DMS 273 treated with DMSO at 0.1 percent for 48 hours (cell line): ENCODE results near the gene CTNNA3.

Experiments
- DNase-seq: peaks from one replicate; lab custom pipeline; 2025; lab: John Stamatoyannopoulos, UW

CTNNA3 gene

DNA sequence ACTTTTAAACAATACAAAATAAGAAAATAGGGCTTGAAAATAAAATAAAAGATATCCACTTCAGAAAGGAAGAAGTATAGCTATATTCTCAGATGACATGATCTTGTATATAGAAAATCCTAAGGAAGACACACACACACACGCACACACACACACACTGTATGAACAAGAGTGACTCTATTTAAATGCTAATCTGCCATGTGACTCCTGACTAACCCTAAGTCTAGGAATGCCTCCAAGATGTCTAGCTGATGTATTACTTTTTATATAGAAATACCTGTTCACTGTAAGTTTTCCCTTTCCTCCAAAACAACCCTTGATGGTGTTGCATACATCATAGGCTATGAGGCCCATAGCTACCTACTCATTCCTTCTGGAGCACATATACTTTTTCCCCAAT, 943.3 kb downstream of the CTNNA3 start:
- no peak for DNase-seq

DNA sequence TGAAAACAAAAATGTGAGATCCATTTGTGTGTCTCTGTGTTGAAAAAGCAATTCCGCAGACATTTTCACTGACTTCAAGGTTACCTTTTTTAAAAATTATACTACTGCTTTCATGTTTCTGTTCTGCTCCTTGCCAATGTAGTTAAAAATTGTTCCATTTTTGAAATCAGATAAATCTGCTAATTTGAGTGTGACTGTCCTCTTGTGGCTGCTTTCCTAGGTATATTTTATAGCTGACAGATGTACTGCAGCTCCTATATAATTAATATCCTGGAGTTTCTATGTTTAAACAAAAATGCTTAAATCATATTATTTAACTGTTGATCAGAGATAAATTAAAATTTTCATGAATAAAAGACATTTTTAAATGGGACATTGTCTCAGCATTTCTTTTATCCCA, 947.8 kb downstream of the CTNNA3 start:
- DNase-seq = no peak

DNA sequence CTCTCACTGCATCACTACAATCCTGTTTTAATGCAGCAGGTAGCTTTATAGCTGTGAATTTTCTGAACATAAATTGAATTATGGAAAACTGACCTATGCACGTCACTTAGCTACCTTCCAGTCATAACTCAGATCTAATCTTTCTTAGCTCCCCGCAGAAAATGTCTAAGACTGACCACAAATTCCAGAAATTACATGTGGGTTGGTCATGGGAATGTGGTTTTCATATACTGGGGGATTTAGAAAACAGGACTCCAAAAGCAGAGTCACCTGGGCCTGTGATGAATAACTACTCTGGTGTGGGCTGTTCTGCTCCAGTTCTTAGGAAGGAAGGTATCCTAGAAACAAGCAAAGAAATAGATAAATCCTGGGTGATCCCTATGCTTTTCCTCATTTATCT, 948.5 kb downstream of the CTNNA3 start:
- no peak for DNase-seq

- DNase-seq = no peak
Observed at GRCh38 chr10:66746711-66747110, 949.3 kb downstream of the CTNNA3 start.

GRCh38 chr10:66746246-66746645, 949.7 kb downstream of the CTNNA3 start:
- DNase-seq = no peak

DNA sequence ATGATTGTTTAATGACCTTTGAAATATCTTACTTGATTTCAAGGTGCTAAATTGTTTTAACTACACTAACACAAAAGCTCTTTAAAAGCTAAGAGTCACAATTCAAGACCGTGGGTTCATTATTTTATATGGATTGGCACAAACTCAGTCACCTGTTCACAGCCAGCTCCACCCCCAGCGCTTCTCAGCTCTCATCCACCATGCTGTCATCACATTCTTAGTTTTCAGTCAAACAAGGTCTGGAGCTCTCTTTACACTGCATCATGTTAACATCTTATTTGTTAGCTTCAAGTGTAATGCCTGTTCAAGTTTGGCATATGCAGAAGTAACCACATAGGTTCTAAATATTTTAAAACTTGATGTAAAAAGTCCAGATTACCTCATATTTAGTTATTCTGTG, 951.1 kb downstream of the CTNNA3 start:
- DNase-seq = no peak

DNA sequence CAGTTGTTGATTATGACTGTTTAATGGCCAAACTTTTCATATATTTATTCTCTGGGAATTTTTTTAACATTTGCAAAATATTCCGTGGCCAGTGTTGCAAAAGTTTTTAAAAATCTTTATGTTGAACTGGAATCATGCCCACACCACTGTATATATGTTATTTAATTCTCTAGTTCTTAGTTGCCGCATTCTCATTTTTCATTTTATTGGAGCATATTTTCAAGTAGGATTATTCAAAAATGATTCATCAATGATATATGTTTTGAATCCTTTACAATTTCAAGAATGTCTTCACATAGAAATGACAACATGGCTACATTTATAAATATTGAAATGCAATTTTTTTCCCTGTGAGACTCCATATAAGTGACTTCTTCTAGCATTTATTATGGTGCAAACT, 958.8 kb downstream of the CTNNA3 start:
- no peak for DNase-seq

- no peak for DNase-seq
Observed at GRCh38 chr10:66723608-66724400, 972.2 kb downstream of the CTNNA3 start.

DNA sequence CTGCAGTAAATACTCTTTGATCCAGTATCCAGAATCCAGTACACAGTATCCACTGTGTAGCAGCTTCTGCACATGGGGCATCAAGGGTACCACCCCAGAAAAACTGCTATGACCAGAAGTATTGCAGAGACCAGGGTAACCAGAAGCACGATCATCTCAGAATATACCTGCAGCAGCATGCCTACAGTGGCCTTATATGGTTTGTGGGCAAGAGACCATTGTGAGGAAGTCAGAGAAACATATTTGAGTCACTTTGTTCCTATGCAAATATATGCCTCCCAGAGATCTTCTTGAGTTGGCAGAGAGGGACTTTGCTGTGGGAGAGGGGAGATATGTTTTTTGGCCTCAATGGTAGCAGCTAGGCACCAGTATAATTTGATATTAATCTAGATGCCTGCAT, 976.5 kb downstream of the CTNNA3 start:
- no peak for DNase-seq

GRCh38 chr10:66717231-66717981, 978.6 kb downstream of the CTNNA3 start:
- DNase-seq = no peak

DNA sequence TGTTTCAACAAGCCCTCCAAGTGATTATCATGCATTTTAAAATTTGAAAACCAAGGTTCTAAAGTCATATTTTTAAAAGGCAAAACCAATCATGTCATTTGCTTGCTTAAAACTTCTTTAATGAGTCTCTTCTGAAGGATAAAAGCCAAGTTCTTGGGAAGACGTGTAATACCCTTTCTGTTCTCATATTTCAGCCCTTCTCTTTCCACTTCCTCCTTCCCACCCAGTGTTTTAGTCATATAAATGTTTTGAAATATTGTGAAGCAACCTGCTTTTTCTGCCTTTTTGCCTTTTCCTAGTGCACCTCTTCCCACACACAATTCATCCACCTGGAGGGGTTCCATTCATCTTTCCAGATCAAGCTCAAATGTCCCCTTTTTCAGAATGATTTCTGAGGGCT, 981.3 kb downstream of the CTNNA3 start:
- DNase-seq = no peak

DNA sequence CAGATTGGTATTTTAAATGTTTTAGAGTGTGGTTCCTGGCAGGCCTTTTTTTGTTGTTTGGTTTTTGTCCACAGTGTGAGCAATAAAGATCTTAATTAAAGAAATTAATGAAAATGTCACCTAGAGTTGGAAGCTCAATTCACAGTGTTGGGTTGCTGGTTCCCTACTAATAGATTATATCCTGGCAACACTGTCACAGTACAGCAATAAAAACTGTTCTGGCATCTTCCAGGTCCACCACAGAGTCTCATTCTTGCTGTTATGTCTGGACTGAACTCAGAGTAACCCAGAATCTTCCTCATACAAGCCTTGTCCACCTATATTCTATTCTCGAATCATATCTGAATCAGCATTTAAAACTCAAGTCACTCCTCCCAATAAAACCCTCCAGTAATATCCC, 982.6 kb downstream of the CTNNA3 start:
- DNase-seq = no peak

- no peak for DNase-seq
Observed at GRCh38 chr10:66698069-66698468, 997.9 kb downstream of the CTNNA3 start.

- DNase-seq = no peak
Observed at GRCh38 chr10:66695046-66695445, 1000.9 kb downstream of the CTNNA3 start.

- no peak for DNase-seq
Observed at GRCh38 chr10:66684581-66684980, 1011.4 kb downstream of the CTNNA3 start.

- DNase-seq = no peak
Observed at GRCh38 chr10:66680886-66681285, 1015.1 kb downstream of the CTNNA3 start.

GRCh38 chr10:66678521-66678920, 1017.5 kb downstream of the CTNNA3 start:
- DNase-seq = no peak

GRCh38 chr10:66673071-66673470, 1022.9 kb downstream of the CTNNA3 start:
- no peak for DNase-seq

DNA sequence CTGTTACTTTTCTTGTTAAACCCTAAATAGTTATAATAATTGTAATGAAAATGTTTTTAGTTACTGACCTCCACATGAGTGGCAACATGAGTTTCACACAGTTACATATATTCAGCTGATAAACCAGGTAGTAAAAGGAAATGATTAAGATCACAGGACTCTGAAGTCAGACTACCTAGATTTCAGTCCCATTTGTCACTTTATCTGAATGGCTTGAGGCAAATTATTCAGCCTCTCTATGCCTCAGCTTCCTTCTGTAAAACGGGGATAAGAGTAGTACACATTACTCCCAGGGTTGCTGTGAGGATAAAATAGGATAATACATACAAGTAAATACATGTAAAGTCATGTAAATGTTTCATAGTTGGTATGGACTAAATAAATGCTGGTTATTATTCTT, 1024.4 kb downstream of the CTNNA3 start:
- DNase-seq = no peak

- no peak for DNase-seq
Observed at GRCh38 chr10:66671064-66671463, 1024.9 kb downstream of the CTNNA3 start.

DNA sequence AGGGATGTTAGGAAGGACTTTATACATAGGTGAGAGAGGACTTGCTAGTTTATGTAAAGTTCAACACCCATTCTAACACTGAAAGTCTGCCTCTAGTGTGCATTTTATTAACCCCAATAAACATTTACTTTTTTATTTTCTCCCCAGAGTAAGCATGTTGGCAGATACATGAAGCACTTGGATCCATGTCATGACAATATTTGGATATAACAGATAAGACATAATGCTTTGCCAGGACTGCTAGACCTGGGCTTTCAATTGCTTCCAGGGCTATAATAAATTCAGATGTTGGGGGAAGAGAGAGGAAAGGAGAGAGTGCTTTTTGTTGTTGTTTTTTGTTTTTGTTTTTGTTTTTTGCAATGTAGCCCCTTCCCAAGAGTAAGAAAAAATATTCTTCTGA, 1039.5 kb downstream of the CTNNA3 start:
- no peak for DNase-seq

GRCh38 chr10:66654861-66655260, 1041.1 kb downstream of the CTNNA3 start:
- no peak for DNase-seq

DNA sequence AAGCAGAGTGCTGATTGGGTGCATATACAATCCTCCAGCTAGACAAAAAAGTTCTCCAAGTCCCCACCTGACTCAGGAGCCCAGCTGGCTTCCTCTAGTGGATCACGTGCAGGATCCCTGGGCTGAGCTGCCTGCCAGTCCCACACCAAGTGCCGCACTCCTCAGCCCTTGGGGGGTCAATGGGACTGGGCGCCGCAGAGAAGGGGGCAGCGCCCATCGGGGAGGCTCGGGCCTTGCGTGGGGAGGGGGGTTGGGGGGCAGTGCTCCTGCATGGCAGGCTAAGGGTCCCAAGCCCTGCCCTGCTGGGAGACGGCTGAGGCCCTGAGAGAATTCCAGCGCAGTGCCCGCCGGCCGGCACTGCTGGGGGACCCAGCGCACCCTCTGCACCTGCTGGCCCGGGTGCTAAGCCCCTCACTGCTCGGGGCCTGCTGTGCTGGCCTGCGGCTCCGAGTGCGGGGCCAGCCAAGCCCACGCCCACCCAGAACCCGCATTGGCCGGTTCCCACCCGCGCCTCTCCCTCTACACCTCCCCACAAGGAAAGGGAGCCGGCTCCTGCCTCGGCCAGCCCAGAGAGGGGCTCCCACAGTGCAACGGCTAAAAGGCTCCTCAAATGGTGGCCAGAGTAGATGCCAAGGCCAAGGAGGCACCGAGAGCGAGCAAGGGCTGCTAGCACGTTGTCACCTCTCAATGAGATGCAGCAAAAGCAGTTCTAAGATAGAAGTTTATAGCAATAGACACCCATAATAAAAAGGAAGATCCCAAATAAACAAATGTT, 1044.5 kb downstream of the CTNNA3 start:
- DNase-seq = no peak
